ENCODE data around the gene FAM98C. TPM values are rescaled to one million over a fixed set of nuclear protein-coding genes. Genes with fewer than 3 reads are reported as not detected.

The FAM98C gene
- total RNA-seq, 4 donors from 2014 or later: 8.7 to 27.1 (median 15.9) TPM

- WGBS, 2 donors (ENCODE audit: low coverage in 1 of 2): 43 to 67% methylated on average over 1 to 2 of the region's 9 CpGs
- Histone ChIP-seq H3K36me3 (no peaks in the 10 kb centered on the region), H3K27ac (no peak overlapping the region), H3K27me3 (peaks cover 48% of the 10 kb centered on the region), H3K9me3 (no peaks in the 10 kb centered on the region), H3K4me3 (no peak overlapping the region), H3K4me1 (no peaks in the 10 kb centered on the region)
- no peak for ATAC-seq
- TF ChIP-seq CTCF (IDR thresholded peaks at IDR 0.05) (no peak), POLR2AphosphoS5 (IDR thresholded peaks at IDR 0.05) (no peak), POLR2A (IDR thresholded peaks at IDR 0.05) (no peak), EP300 (IDR thresholded peaks at IDR 0.05) (no peak)
Observed at GRCh38 chr19:38442736-38443135, 39.8 kb downstream of the FAM98C start.

- peaks cover 40% of the 10 kb centered on the region for H3K27me3 ChIP-seq
- no peaks in the 10 kb centered on the region for H3K9me3 ChIP-seq
- no peaks in the 10 kb centered on the region for H3K4me1 ChIP-seq
- no peak overlapping the region for H3K27ac ChIP-seq
- TF ChIP-seq CTCF (IDR thresholded peaks at IDR 0.05): no peak
- no peaks in the 10 kb centered on the region for H3K36me3 ChIP-seq
- H3K4me3 ChIP-seq: no peak overlapping the region
- no peak for ATAC-seq
- 78% methylated on average over 8 of the region's 15 CpGs; no CpG with 5 or more reads in 1 of the 2 donors for WGBS, 2 donors (ENCODE audit: low coverage in 1 of 2)
Observed at GRCh38 chr19:38443458-38443999, 40.6 kb downstream of the FAM98C start.

GRCh38 chr19:38444026-38444425, 41.1 kb downstream of the FAM98C start:
- Histone ChIP-seq H3K9me3 (no peaks in the 10 kb centered on the region), H3K27me3 (peaks cover 36% of the 10 kb centered on the region), H3K4me1 (no peaks in the 10 kb centered on the region), H3K4me3 (no peak overlapping the region), H3K27ac (no peak overlapping the region), H3K36me3 (no peaks in the 10 kb centered on the region)
- no peak for ATAC-seq
- 83% methylated on average over 2 of the region's 7 CpGs; no CpG with 5 or more reads in 1 of the 2 donors for WGBS, 2 donors (ENCODE audit: low coverage in 1 of 2)
- TF ChIP-seq EP300 (IDR thresholded peaks at IDR 0.05) (no peak), POLR2A (IDR thresholded peaks at IDR 0.05) (no peak), POLR2AphosphoS5 (IDR thresholded peaks at IDR 0.05) (no peak), CTCF (IDR thresholded peaks at IDR 0.05) (no peak)

- peaks cover 30% of the 10 kb centered on the region for H3K27me3 ChIP-seq
- H3K36me3 ChIP-seq: no peaks in the 10 kb centered on the region
- no peak for ATAC-seq
- TF ChIP-seq POLR2AphosphoS5 (IDR thresholded peaks at IDR 0.05): no peak
- no peak for TF ChIP-seq CTCF (IDR thresholded peaks at IDR 0.05)
- no peak for TF ChIP-seq EP300 (IDR thresholded peaks at IDR 0.05)
- TF ChIP-seq POLR2A (IDR thresholded peaks at IDR 0.05): no peak
- H3K9me3 ChIP-seq: no peaks in the 10 kb centered on the region
- H3K4me1 ChIP-seq: no peaks in the 10 kb centered on the region
- H3K27ac ChIP-seq: no peak overlapping the region
- WGBS, 2 donors (ENCODE audit: low coverage in 1 of 2): 90 to 100% methylated on average over 1 to 3 of the region's 7 CpGs
- H3K4me3 ChIP-seq: no peak overlapping the region
Observed at GRCh38 chr19:38445362-38445761, 42.5 kb downstream of the FAM98C start.

- H3K4me1 ChIP-seq: no peaks in the 10 kb centered on the region
- no peak overlapping the region for H3K4me3 ChIP-seq
- no peak for ATAC-seq
- TF ChIP-seq EP300 (IDR thresholded peaks at IDR 0.05) (no peak), CTCF (IDR thresholded peaks at IDR 0.05) (no peak), POLR2AphosphoS5 (IDR thresholded peaks at IDR 0.05) (no peak), POLR2A (IDR thresholded peaks at IDR 0.05) (no peak)
- 85% methylated on average over 9 of the region's 9 CpGs; no CpG with 5 or more reads in 1 of the 2 donors for WGBS, 2 donors (ENCODE audit: low coverage in 1 of 2)
- no peak overlapping the region for H3K27ac ChIP-seq
- H3K36me3 ChIP-seq: no peaks in the 10 kb centered on the region
- no peaks in the 10 kb centered on the region for H3K9me3 ChIP-seq
- peaks cover 6% of the 10 kb centered on the region for H3K27me3 ChIP-seq
Observed at GRCh38 chr19:38448225-38448624, 45.3 kb downstream of the FAM98C start.

Data from gastroesophageal sphincter (tissue), 4 donors.